H1 (cell line): Measurements from ENCODE around the gene TOR1A. TPM values are rescaled to one million over a fixed set of nuclear protein-coding genes. Genes with fewer than 3 reads are reported as not detected.
A peak's percentile ranks its signal among the peaks of the same experiment; 100 is the strongest.

Experiments
- CTCF ChIA-PET: fragments of 300-600 bp; sonication (Branson Sonifier 250); formaldehyde crosslinking; loops from one replicate; lab custom pipeline; 2021; ENCODE audit not compliant: partially characterized antibody; lab: Charles Lee
- POLR2A ChIA-PET: fragments of 300-600 bp; sonication (Branson Sonifier 250); formaldehyde crosslinking; loops from one replicate; lab custom pipeline; 2021; ENCODE audit warnings: inconsistent platforms; ENCODE audit not compliant: partially characterized antibody; lab: Charles Lee
- DNase-seq, 2 experiments: peaks; one replicate each; pipeline versions ENCODE4 v3.0.0 to v3.0.0-alpha.2; 2010 to 2022; ENCODE audit warnings: low spot score in 2 of 2, low read depth in 1 of 2, mixed read lengths in 1 of 2
- FAIRE-seq: peaks from 2 replicates; lab custom pipeline; 2011; peaks lifted over from hg19 to GRCh38; lab: Jason Lieb, UNC
- H2AFZ ChIP-seq: 2 replicates; pipeline ENCODE4 v1.8.1; 2012; ENCODE audit warnings: low read length, inconsistent platforms
- H2AK5ac ChIP-seq: 2 replicates; pipeline ENCODE4 v1.6.1; 2013; ENCODE audit warnings: low read depth, low read length
- H2BK120ac ChIP-seq: replicated peaks from 2 replicates; pipeline ENCODE3; 2013; ENCODE audit warnings: low read depth, low read length, inconsistent platforms
- H2BK12ac ChIP-seq: 2 replicates; pipeline ENCODE4 v1.6.1; 2013; ENCODE audit warnings: low read depth, low read length
- H2BK15ac ChIP-seq: 2 replicates; pipeline ENCODE4 v1.6.1; 2013; ENCODE audit warnings: low read length
- H2BK20ac ChIP-seq: 2 replicates; pipeline ENCODE4 v1.6.1; 2013; ENCODE audit warnings: low read length
- H2BK5ac ChIP-seq: 2 replicates; pipeline ENCODE4 v1.6.1; 2013; ENCODE audit warnings: low read depth, low read length
- H3K14ac ChIP-seq: 2 replicates; pipeline ENCODE4 v1.6.1; 2013; ENCODE audit warnings: inconsistent platforms; ENCODE audit not compliant: insufficient read length
- H3K18ac ChIP-seq: 2 replicates; pipeline ENCODE4 v1.6.1; 2013; ENCODE audit warnings: low read length; ENCODE audit errors: extremely low read depth
- H3K23ac ChIP-seq: 2 replicates; pipeline ENCODE4 v1.6.1; 2013; ENCODE audit warnings: inconsistent platforms; ENCODE audit not compliant: insufficient read length
- H3K23me2 ChIP-seq: 2 replicates; pipeline ENCODE4 v1.6.1; 2013; ENCODE audit warnings: low read depth, low read length
- H3K27ac ChIP-seq: 2 replicates; pipeline ENCODE4 v1.6.1; 2011; ENCODE audit warnings: low read depth, low read length, inconsistent platforms
- H3K27me3 ChIP-seq, 4 experiments: replicated peaks in 1 of 4; 1 replicate in 1 of 4; 2 replicates in 3 of 4; pipeline versions ENCODE4 v1.6.1 to v1.8.1; 2011 to 2013; ENCODE audit warnings: low read length in 3 of 4, mild to moderate bottlenecking in 3 of 4, inconsistent platforms in 2 of 4, mixed read lengths in 2 of 4, moderate library complexity in 1 of 4; ENCODE audit not compliant: control insufficient read depth in 3 of 4, insufficient read depth in 3 of 4; ENCODE audit errors: extremely low read depth in 1 of 4
- H3K36me3 ChIP-seq, 4 experiments: 2 replicates each; pipeline versions ENCODE4 v1.6.1 to v1.8.1; 2011 to 2013; ENCODE audit warnings: mild to moderate bottlenecking in 4 of 4, low read length in 3 of 4, moderate library complexity in 2 of 4, control low read depth in 1 of 4, inconsistent platforms in 1 of 4; ENCODE audit not compliant: insufficient read depth in 4 of 4, control insufficient read depth in 2 of 4
- H3K4ac ChIP-seq: replicated peaks from 2 replicates; pipeline ENCODE3; 2013; ENCODE audit warnings: low read length, low read depth, mixed read lengths, inconsistent platforms; ENCODE audit not compliant: insufficient read length
- H3K4me1 ChIP-seq, 4 experiments: replicated peaks in 1 of 4; 1 replicate in 1 of 4; 2 replicates in 3 of 4; pipeline versions ENCODE4 v1.6.1 to v1.8.1; 2011 to 2013; ENCODE audit warnings: low read length in 3 of 4, inconsistent platforms in 2 of 4, mixed read lengths in 1 of 4; ENCODE audit not compliant: insufficient read depth in 4 of 4, control insufficient read depth in 3 of 4
- H3K4me2 ChIP-seq, 2 experiments: 2 replicates each; pipeline versions ENCODE4 v1.6.1 to v1.8.1; 2011 to 2013; ENCODE audit warnings: low read depth in 2 of 2, low read length in 2 of 2, control low read depth in 1 of 2, inconsistent platforms in 1 of 2, mild to moderate bottlenecking in 1 of 2; ENCODE audit not compliant: insufficient read depth in 1 of 2
- H3K4me3 ChIP-seq, 4 experiments: fragments of 200-600, 300-600 bp in 1 of 4; sonication (generic), shearing (Covaris generic), sonication (Bioruptor Twin) in 1 of 4; 2 replicates each; pipeline versions ENCODE4 v1.5.1 to v1.8.1; 2011 to 2016; ENCODE audit warnings: low read length in 4 of 4, low read depth in 3 of 4, control low read depth in 2 of 4, inconsistent platforms in 2 of 4, mild to moderate bottlenecking in 2 of 4, mixed read lengths in 1 of 4, moderate library complexity in 1 of 4; ENCODE audit not compliant: insufficient read depth in 2 of 4; ENCODE audit errors: extremely low read depth in 1 of 4
- H3K56ac ChIP-seq: replicated peaks from 2 replicates; pipeline ENCODE3; 2013; ENCODE audit warnings: low read depth, mild to moderate bottlenecking, mixed read lengths, low read length, inconsistent platforms; ENCODE audit not compliant: insufficient read length
- H3K79me1 ChIP-seq: 2 replicates; pipeline ENCODE4 v1.6.1; 2013; ENCODE audit warnings: low read depth, low read length, control low read depth
- H3K79me2 ChIP-seq, 2 experiments: 2 replicates each; pipeline versions ENCODE4 v1.6.1 to v1.8.1; 2012 to 2013; ENCODE audit warnings: low read length in 2 of 2, mild to moderate bottlenecking in 2 of 2, inconsistent platforms in 1 of 2; ENCODE audit not compliant: insufficient read depth in 2 of 2, control insufficient read depth in 1 of 2
- H3K9ac ChIP-seq, 4 experiments: replicated peaks in 1 of 4; 1 replicate in 1 of 4; 2 replicates in 3 of 4; pipeline versions ENCODE4 v1.6.1 to v1.8.1; 2011 to 2013; ENCODE audit warnings: low read depth in 3 of 4, low read length in 3 of 4, control low read depth in 2 of 4, mild to moderate bottlenecking in 2 of 4, moderate library complexity in 2 of 4, inconsistent platforms in 1 of 4; ENCODE audit errors: extremely low read depth in 1 of 4
- H3K9me3 ChIP-seq, 2 experiments: 2 replicates each; pipeline versions ENCODE4 v1.6.1 to v1.8.1; 2012 to 2013; ENCODE audit warnings: mild to moderate bottlenecking in 2 of 2, moderate library complexity in 2 of 2, control low read depth in 1 of 2, inconsistent platforms in 1 of 2, low read depth in 1 of 2, low read length in 1 of 2, mixed read lengths in 1 of 2; ENCODE audit not compliant: insufficient read depth in 2 of 2
- H4K20me1 ChIP-seq, 2 experiments: replicated peaks in 1 of 2; 2 replicates each; pipeline versions ENCODE3 to v1.8.1; 2011 to 2013; ENCODE audit warnings: inconsistent platforms in 2 of 2, low read length in 2 of 2, mild to moderate bottlenecking in 1 of 2; ENCODE audit not compliant: insufficient read depth in 2 of 2, control insufficient read depth in 1 of 2
- H4K5ac ChIP-seq: 2 replicates; pipeline ENCODE4 v1.6.1; 2013; ENCODE audit warnings: low read length, low read depth, mixed read lengths, inconsistent platforms; ENCODE audit not compliant: insufficient read length
- H4K8ac ChIP-seq: 2 replicates; pipeline ENCODE4 v1.8.0; 2013; ENCODE audit warnings: mild to moderate bottlenecking, moderate library complexity, low read length, inconsistent platforms; ENCODE audit not compliant: insufficient read depth; ENCODE audit errors: extremely low read depth
- H4K91ac ChIP-seq: replicated peaks from 2 replicates; pipeline ENCODE3; 2013; ENCODE audit warnings: low read length, mixed read lengths, inconsistent platforms; ENCODE audit not compliant: insufficient read length
- BCL11A ChIP-seq, 2 experiments: IDR thresholded peaks; one replicate each; pipeline ENCODE4 v1.6.1; 2011; ENCODE audit warnings: low read depth in 2 of 2, low read length in 2 of 2, mild to moderate bottlenecking in 2 of 2
- CHD2 ChIP-seq: IDR thresholded peaks from 2 replicates; pipeline ENCODE4 v1.6.1; 2012; ENCODE audit warnings: low read length, improper control_type of control experiment
- FOSL1 ChIP-seq: IDR thresholded peaks from 2 replicates; pipeline ENCODE4 v1.6.1; 2011; ENCODE audit warnings: mild to moderate bottlenecking, low read depth, low read length, moderate library complexity; ENCODE audit not compliant: insufficient read depth
- HDAC2 ChIP-seq, 2 experiments: fragments of 300-600 bp in 1 of 2; sonication (generic) in 1 of 2; IDR thresholded peaks; 2 replicates each; pipeline ENCODE4 v1.6.1; 2011 to 2012; ENCODE audit warnings: low read depth in 2 of 2, low read length in 2 of 2, mild to moderate bottlenecking in 2 of 2, moderate library complexity in 2 of 2, borderline replicate concordance in 1 of 2, inconsistent platforms in 1 of 2
- KDM5A ChIP-seq: fragments of 200-600 bp; IDR thresholded peaks from 2 replicates; pipeline ENCODE4 v1.7.1; 2012; ENCODE audit warnings: mild to moderate bottlenecking, low read length, inconsistent platforms, mixed read lengths
- SP2 ChIP-seq: IDR thresholded peaks from 2 replicates; pipeline ENCODE4 v1.6.1; 2012; ENCODE audit warnings: mild to moderate bottlenecking, low read length, inconsistent platforms
- SUZ12 ChIP-seq: fragments of 200-600 bp; sonication (generic); IDR thresholded peaks from 2 replicates; pipeline ENCODE4 v1.6.1; 2012; ENCODE audit warnings: mild to moderate bottlenecking, inconsistent platforms, low read length, moderate library complexity, mixed read lengths
- TAF1 ChIP-seq: IDR thresholded peaks from 2 replicates; pipeline ENCODE4 v1.6.1; 2011; ENCODE audit warnings: mild to moderate bottlenecking, low read depth, low read length
- WGBS, 2 experiments: shearing (Covaris generic) in 1 of 2; methylation state at CpG; one replicate each; pipeline versions ENCODE4 v1.1.6 to v1.1.7; 2013 to 2015; ENCODE audit warnings: low lambda C conversion rate in 2 of 2, mixed read lengths in 2 of 2, inconsistent platforms in 1 of 2, low coverage in 1 of 2, missing lambda C conversion rate in 1 of 2; ENCODE audit not compliant: insufficient replicate concordance in 2 of 2, insufficient coverage in 1 of 2, insufficient read length in 1 of 2; ENCODE audit errors: extremely low coverage in 1 of 2, missing lambda C conversion rate in 1 of 2; 5-methylcytosine and 5-hydroxymethylcytosine counted together
- polyA plus RNA-seq, 7 experiments: library from polyadenylated mRNA; depleted of rRNA in 3 of 7; stranded (reverse) in 5 of 7; unstranded in 2 of 7; fragments of >200 nt in 5 of 7; fragments of 200-250 nt in 2 of 7; gene quantifications; 1 replicate in 5 of 7; 2 replicates in 1 of 7; 4 replicates in 1 of 7; pipeline versions ENCODE4 v1.2.1 to v1.2.3, GENCODE V29; 2011 to 2013; ENCODE audit warnings: missing spikeins in 2 of 7, mixed read lengths in 2 of 7
- total RNA-seq: library from RNA; stranded (reverse); fragmentation: NEBNext Ultra II Directional; extraction: Animal tissue kit (Norgen Biotek cat#: 25700); gene quantifications from 2 replicates; pipeline ENCODE4 v1.2.1, GENCODE V29; 2021

Gene TOR1A
- total and polyA plus RNA-seq, 2 of the 8 experiments (the other 6 are each of a cell fraction or from before 2014, with no cell fraction given) = 37.6 to 46.7 TPM

- H2AFZ ChIP-seq = 0 out of 2 replicates have a peak overlapping the region, but pooled peaks have one; percentile 64
- no peak overlapping the region for H3K4ac ChIP-seq
- H2BK15ac ChIP-seq = no peak overlapping the region
- peaks cover 0 to 3% (median 0%) of the 10 kb centered on the region in 4 experiments; a peak in 3 of 7 replicates for H3K4me1 ChIP-seq
- TF ChIP-seq HDAC2 (IDR thresholded peaks at IDR 0.05; ENCODE audit: borderline replicate concordance in 1 of 2, low read depth in 2 of 2, low read length in 2 of 2) = no peak
- TF ChIP-seq TAF1 = no peak
- no peak for TF ChIP-seq CHD2
- TF ChIP-seq KDM5A = no peak
- TF ChIP-seq SUZ12 = no peak
- no peak for TF ChIP-seq BCL11A (IDR thresholded peaks at IDR 0.05; ENCODE audit: low read depth in 2 of 2, low read length in 2 of 2)
- TF ChIP-seq FOSL1 = no peak
- TF ChIP-seq SP2 = no peak
- H4K8ac ChIP-seq = no peak overlapping the region
- H4K91ac ChIP-seq = no peak overlapping the region
- H3K4me3 ChIP-seq = no peak overlapping the region
- H2BK5ac ChIP-seq = no peak overlapping the region
- H3K14ac ChIP-seq = no peak overlapping the region
- CTCF ChIA-PET = interaction anchor here (0.8 to 12.8 kb wide), 7 partner anchors 8 to 79 kb away, joined by 3 to 250 read pairs (median 5); no protein-coding TSS in a partner anchor
- no peak overlapping the region for H2BK12ac ChIP-seq
- H3K23ac ChIP-seq = no peak overlapping the region
- no peaks in the 10 kb centered on the region for H4K20me1 ChIP-seq
- H3K79me2 ChIP-seq = no peaks in the 10 kb centered on the region
- H3K36me3 ChIP-seq = no peaks in the 10 kb centered on the region
- no peaks in the 10 kb centered on the region for H3K27me3 ChIP-seq
- H4K5ac ChIP-seq = no peak overlapping the region
- FAIRE-seq = no peak
- no peaks in the 10 kb centered on the region for H3K9me3 ChIP-seq
- H3K23me2 ChIP-seq = no peaks in the 10 kb centered on the region
- no peak overlapping the region for H3K56ac ChIP-seq
- H3K79me1 ChIP-seq = no peaks in the 10 kb centered on the region
- H3K18ac ChIP-seq = no peak overlapping the region
- no peak overlapping the region for H2AK5ac ChIP-seq
- H3K27ac ChIP-seq = no peak overlapping the region
- no peak for DNase-seq
- H2BK120ac ChIP-seq = no peak overlapping the region
- POLR2A ChIA-PET = interaction anchor here (0.7 to 1.3 kb wide), 3 partner anchors 38 to 140 kb away, joined by 3 to 4 read pairs (median 3); no protein-coding TSS in a partner anchor
- no peak overlapping the region for H3K4me2 ChIP-seq
- no peak overlapping the region for H2BK20ac ChIP-seq
- 81% methylated on average over 8 of the region's 8 CpGs; no CpG with 5 or more reads in 1 of the 2 experiments for WGBS, 2 experiments
- H3K9ac ChIP-seq = no peak overlapping the region
Measured at GRCh38 chr9:129776566-129776937, 47.4 kb downstream of the TOR1A start.
